Mucosa of gallbladder (tissue), 1 donor: Measurements from ENCODE around the gene GJC1. TPM values are rescaled to one million over a fixed set of nuclear protein-coding genes. Genes with fewer than 3 reads are reported as not detected.

Source experiments
- DNase-seq: peaks from one replicate; pipeline ENCODE4 v3.0.0-alpha.2; 2020; ENCODE audit warnings: low spot score
- total RNA-seq: library from RNA; stranded (reverse); gene quantifications from one replicate; pipeline ENCODE4 v1.2.1, GENCODE V29; 2021
- donor health status: DM: no; HTN: no; CAD: no.

The GJC1 gene
- total RNA-seq, 1 donor from 2014 or later = 17.3 TPM

DNA sequence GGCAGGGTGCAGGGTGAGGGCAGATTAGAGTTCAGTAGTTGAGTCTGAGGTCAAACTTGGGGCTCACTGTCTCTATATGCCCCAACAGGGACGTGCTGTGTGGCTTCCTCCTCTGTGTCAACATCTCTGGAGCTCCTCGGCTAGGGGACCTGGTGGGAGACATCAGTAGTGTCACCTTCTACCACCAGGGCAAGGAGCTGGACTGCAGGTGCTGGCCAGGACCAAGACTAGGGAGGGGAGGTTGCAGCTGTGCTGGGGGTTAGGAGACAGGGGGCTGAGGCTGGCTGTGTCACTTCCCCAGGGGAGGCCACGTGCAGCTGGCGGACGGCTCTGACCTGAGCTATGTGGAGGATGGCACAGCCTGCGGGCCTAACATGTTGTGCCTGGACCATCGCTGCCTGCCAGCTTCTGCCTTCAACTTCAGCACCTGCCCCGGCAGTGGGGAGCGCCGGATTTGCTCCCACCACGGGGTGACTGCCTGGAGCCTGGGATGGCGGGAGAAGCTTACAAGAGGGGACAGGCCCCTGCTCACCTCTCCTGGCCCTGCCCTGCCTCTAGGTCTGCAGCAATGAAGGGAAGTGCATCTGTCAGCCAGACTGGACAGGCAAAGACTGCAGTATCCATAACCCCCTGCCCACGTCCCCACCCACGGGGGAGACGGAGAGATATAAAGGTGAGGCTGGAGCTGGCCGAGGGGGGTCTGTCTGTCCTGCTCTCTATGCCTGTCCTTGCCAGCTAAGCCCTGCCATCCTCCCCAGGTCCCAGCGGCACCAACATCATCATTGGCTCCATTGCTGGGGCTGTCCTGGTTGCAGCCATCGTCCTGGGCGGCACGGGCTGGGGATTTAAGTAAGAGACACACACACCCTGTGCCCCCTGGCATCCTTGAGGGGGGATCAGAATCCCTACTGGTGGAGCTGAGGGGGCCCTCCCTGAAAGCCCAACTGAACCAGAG lies 52.4 kb downstream of the GJC1 start:
- no peak for DNase-seq

DNA sequence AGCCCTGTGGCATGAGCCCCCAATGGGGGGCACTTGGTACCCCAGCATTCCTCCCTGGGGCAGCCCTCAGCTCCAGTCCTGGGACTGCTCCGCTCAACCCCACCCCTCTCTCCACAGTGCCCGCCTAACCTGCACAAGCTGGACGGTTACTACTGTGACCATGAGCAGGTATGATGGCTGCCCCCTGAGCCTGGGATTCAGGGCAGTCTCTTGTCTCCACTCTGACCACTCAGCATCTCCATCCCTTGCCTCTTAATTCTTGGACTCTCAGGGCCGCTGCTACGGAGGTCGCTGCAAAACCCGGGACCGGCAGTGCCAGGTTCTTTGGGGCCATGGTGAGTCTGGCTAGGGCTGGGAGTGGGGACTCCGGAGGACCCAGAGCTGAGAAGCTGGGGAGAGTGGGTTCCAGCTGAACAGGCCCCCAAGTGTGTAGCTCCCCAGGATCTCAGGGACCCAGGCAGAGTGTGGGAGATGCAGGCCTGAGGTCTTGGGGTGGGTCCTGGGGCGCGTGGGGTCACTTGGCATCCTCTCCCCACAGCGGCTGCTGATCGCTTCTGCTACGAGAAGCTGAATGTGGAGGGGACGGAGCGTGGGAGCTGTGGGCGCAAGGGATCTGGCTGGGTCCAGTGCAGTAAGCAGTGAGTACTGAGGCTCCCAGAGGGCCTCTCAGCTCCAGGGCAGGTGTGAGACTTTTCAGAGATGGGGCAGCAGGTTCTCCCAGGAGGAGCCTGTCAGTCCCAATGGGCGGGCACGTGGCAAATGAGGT lies 53.3 kb downstream of the GJC1 start:
- DNase-seq = no peak

DNA sequence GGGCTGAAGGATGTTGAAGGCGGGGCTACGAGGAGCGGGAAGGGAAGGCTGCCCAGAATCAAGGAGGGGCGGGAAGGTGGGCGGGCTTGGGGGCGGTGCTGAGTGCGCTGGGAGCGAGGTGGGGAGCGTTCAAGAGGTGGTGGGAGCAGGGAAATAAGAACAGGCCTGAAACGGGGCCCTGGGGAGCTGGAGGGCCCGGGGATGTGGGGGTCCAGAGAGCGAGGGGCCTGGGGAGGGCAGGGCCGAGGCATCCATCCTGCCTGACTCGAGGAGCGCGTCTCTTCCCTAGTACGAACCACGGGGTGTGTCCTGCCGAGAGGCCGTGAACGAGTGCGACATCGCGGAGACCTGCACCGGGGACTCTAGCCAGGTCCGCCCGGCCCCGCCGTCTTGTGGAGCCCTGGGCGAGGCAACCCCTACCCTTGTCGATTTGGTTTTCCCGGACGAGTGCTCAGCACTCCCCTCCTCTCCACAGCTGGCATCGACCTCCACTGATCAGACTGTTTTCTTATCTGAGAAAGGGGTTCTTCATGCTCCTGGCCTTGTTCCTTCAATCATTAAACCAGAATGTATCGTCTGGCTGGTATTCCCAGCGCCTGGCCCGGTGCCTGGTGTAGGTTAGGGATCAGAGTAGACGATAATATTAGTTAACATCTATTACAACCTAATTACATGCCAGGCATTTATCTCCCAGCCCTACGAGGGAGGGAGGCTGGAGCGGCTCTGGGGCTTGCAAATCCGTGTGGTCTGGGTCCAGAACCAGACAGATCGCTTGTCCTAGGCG lies 54.1 kb downstream of the GJC1 start:
- peak; percentile 80 for DNase-seq

DNA sequence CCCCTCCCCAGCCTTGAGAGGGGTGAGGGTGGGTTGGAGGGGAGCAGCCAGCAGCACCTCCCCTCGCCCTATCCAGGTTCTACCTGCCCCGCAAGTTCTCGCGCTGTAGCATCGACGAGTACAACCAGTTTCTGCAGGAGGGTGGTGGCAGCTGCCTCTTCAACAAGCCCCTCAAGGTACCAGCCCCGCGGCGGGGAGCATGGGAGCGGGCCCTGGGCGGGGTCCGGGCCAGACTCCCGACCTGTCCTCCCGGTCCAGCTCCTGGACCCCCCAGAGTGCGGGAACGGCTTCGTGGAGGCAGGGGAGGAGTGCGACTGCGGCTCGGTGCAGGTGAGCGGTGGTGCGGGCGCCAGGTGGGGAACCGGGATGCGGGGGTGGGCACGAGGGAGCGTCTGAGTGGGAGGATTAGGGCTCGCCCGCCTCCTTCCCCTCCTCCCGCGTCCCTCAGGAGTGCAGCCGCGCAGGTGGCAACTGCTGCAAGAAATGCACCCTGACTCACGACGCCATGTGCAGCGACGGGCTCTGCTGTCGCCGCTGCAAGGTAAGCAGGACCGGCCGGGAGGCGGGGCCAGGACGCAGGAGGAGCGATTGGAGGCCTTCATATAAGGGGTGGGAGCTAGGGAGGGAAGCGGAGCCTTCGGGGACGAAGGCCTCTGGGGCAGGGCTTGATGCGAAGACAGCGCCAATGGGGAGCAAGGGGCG lies 54.8 kb downstream of the GJC1 start:
- peak; percentile 98 for DNase-seq

DNA sequence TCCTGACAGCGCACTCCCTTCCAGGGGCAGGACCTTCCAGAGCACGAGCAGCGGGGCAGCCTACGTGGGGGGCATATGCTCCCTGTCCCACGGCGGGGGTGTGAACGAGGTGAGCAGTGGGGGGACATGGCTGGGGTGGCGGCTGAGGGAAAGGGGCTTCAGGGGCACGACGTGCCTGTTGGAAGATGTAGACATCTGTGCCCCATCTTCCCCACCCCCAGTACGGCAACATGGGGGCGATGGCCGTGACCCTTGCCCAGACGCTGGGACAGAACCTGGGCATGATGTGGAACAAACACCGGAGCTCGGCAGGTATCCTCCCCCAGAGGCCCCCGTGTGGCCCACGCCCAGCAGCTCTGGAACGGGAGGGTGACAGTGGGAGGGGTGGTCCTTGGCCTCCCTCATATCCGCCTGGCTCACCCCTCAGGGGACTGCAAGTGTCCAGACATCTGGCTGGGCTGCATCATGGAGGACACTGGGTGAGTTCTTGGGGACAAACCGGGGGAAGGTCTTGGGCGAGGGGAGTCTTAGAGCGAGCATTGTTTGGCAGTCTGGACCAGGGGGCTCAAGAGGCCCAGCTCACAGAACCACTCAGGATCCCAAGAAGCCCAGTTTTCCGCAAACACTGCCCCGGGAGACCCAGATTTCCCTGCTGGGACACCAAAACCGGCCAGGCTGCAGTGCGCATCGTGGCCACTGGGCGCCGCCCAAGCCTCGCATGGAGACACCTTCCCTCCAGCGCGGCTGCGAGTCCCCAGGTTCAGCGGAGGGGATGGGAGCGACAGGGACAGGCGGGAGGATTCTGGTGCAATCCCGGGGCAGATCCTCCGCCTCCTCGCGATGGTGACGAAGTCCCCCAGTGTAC lies 55.6 kb downstream of the GJC1 start:
- DNase-seq = peak; percentile 87

DNA sequence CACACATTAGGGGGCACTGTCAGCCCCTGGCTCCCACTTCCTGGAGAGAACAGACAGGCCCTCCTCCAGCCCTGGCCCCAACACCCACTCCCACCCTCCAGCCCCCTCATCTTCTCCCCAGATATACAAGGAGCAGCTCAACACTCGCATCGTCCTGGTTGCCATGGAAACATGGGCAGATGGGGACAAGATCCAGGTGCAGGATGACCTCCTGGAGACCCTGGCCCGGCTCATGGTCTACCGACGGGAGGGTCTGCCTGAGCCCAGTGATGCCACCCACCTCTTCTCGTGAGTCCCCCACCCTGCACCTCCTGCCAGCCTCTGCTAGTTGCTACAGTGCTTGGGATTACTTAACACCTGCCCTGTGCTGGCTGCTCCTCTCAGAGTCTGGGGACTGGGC lies 56.9 kb downstream of the GJC1 start:
- no peak for DNase-seq

DNA sequence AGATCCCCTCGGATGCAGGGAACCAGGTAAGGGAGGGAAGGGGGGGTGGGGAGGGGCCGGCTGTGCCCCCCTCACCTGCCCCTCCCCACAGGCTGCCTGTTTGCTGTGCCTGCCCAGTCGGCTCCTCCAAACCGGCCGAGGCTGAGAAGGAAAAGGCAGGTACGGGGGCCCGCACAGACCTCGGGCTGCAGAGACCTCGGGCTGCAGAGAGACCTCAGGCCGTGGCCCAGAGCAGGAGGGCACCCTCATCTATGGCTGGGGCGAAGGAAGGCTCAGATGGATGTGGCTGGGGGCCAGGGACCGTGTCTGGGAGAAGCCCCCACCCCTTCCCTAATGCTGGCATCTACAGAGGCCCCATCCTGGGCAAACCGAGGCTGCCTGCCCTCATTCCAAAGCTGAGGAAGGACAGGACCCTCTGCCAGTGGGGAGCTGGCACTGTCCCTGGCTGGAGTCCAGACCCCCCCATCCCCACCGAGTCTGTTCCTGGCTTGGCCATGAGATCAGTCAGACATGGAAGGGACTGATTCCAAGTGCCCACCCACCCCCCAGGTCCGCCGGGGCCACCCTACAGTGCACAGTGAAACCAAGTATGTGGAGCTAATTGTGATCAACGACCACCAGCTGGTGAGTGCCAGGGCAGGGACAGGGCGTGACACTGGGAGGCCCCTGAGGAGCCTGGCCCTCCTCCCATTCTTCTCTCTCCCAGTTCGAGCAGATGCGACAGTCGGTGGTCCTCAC lies 57.6 kb downstream of the GJC1 start:
- DNase-seq = no peak

DNA sequence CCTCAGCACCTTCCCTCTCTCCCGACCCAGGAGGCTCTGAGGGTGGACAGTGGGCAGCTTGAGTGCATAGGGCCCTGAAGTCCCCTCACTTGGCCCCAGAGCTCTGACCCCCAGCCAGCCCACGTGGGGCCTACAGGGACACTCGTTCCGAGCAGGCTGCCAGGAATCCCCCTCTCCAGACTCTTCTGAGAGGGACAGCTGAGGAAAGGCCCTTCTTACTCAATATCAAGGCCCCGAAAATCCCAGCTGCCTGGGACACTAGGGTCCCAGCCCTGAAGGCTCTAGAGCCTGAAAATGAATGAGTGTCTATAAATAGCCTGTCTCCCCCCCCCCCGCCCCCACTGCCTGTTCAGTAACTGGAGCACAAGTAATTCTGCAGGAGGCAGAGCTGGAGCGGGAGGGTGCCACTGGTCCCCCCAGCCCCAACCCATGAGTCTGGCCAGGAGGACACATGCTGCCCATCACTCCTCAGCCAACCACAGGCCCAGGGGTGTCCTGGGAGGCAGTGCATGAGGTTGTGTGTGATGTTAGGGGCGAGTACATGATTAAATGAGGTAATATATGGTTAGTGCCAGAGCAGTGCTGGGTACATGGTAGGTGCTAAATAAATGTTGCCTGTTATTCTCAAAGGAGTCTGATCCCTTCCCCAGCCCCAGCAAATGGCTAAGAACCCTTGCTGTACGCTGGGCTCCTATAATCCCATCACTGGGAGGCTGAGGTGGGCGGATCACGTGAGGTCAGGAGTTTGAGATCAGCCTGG lies 59.7 kb downstream of the GJC1 start:
- no peak for DNase-seq

DNA sequence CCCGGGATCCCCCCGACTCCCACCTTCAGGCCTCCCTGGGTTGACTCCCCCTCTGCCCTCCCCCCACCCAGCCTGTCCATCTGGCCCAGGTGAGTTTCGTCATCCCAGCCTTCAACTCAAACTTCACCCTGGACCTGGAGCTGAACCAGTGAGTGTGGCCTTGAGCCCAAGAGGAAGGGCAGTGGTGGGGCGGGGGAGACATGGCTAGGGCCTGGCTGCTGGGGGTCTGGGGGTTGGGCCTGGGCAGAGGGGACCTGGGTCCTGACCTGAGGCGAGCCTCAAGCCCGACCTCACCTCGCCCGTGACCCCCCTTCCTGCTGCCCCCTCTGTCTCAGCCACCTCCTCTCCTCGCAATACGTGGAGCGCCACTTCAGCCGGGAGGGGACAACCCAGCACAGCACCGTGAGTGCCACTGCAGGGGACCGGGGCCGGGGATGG lies 60.4 kb downstream of the GJC1 start:
- no peak for DNase-seq

DNA sequence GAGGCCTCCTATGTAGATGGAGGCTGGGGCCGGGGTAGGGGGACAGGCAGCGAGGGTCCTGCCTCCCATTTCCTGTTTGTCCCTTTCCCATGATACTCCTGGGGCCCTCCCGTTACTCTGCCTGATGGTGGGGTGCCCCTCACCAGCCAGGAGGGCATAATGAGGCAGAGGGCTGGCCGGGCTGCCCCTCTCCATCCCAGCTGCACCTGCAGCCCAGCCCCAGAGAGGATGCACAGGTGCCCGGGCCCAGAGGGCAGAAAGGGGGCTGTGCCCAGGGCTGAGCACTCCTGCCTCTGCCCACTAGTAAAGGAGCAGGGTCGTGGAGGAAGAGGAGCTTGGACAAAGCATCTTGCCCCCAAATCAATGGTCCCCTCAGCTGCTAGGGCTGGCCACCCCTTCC lies 60.9 kb downstream of the GJC1 start:
- DNase-seq = no peak

DNA sequence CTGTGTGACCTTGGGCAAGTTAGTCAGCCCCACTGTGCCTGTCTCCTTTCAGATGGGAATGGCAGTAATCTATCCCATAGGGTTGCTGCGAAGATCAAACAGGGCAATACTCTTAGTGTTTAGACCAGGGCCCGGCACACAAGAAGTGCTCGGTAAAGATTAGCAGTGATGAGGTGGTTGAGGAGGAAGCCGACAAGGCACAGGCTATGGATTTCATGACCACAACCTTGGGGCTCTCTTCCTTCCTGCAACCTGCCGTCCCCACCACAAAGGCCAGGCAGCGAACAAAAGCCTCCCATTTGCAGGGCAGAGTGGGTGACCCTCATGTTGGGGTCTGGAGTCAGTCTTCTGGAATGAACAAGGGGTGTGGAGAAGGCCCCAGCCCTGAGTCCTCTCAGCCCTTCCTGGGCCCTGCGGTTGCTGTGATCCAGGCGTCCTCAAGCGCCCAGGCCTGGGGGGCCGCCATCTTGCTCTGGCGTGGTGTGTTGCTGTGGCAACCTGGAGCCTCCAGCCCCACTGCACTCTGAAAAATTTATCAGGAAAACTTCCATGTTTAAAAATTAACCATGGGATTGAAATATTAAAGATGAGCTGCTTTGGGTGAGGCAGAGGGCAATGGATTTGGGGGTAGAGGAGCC lies 61.5 kb downstream of the GJC1 start:
- no peak for DNase-seq

DNA sequence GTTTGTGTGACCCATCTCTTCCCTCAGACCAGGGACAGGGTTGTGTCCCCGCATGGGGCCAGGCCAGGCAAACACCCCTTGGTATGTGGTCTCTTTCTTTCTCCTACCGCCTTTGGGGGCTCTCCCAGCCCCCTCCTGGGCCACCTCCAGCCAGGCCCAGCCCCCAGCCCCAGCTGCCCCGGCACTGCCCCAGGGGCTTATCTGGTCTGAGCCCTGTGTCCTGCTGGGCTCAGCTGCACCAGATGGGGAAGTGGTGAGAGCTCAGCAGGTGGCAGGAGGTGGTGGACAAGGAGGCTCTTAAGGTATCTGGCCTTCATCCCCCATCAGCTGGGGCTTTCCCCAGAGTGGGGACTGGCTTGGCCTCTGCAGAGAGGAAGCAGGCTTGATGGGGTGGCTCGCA lies 62.6 kb downstream of the GJC1 start:
- DNase-seq = no peak

DNA sequence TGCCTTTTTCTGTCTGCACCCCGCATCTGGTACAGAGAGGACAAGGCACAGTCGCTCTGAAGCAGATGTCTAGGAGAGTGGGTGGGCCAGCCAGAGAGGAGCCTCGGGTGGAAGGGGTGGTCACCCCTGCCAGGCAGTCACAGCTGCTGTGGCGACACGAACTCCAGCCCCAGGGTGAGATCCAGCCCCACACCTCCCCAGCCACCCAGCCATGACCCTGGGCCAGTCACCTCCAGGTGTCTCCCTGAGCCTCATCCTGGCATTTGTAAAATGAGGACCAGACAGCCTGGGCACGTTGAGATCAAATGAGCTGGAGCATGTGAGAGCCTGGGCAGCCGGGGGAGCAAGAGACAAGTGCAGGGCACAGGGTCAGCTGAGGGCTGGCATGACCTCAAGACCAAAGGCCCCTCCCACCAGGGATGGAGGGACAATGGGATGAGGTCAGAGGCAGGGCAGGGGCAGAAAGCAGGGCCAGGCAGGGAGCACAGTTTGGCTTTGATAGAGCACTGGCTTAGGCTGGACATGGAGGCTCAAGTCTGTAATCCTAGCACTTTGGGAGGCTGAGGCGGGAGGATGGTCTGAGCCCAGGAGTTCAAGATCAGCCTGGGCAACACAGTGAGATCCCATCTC lies 63.6 kb downstream of the GJC1 start:
- no peak for DNase-seq

DNA sequence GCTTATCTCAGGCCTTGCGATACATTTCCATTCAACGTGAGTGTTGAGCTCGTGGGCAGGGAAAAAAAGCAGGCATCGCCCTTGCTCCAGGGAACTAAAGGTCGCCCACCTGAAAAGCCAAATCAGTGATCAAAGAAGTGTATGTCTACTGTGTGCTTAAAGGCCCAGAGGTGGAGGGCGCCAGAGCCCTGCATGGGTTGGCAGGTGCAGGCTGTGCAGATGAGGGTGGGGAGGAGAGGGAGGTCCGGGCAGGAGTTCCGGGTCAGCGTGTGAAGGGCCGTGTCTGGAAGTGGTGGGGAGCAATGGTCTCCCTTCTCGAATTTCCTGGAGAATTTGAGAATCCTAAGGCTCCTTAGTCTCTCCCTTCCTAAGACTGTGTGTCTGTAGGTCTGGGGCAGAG lies 64.1 kb downstream of the GJC1 start:
- no peak for DNase-seq

DNA sequence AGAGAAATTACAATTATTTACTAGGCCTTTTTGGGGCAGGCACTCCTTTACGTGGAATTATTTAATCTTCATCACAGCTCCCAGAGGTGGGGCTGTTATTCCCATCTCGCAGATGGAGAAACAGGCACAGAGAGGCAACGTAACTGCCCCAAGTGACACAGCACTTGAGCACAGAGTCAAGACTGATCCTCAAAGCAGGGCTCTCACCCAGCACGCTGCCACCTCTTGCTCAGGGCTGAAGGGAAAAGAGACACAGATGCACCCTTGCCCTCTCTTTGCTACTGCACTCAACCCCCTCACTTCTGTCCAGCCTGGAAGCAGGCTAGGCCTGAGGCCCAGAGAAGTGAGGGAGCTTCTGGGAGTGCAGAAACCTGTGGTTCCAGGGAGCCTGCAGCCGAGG lies 66.9 kb downstream of the GJC1 start:
- no peak for DNase-seq

DNA sequence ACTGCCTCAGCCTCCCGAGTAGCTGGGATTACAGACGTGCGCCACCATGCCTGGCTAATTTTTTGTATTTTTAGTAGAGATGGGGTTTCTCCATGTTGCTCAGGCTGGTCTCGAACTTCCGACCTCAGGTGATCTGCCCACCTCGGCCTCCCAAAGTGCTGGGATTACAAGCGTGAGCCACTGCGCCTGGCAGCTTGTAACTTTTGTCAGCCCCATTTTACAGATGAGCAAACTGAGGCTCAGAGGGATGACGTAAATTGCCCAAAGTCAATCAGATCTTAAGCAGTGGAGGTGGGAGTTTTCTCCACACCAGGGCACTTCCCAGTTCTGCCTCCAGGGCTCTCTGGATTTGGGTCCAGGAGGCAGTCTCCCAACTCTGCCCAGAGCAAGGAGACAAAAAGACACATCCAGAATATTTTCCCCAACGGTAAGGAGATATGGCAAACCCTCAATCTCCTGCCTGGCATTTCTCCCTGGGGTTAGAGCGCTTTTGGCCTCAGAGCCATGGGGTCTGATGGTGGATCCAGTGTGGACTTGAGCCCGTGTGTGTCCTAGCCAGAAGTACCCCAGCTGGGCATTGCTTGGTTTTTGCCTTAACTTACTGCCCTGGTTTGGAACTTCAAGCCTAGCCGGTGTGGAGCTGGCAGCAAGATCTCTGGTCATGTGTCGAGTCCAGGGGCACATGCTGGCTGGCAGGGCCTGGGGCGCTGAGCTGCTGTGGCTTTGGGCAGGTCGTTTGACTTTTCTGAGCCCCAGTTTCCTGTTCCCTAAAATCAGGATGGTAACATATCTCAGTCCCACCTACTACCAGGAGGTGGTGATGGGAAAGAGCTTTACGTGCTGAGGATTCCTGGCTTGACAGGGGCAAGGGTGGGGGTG lies 67.9 kb downstream of the GJC1 start:
- no peak for DNase-seq
